Loucy (cell line): ENCODE measurements around the gene ORAI1.

Source experiments
- EZH2phosphoT487 ChIP-seq: fragments of 200-600 bp; IDR thresholded peaks from 2 replicates; pipeline ENCODE4 v1.6.1; 2018; ENCODE audit warnings: antibody characterized with exemption, mild to moderate bottlenecking, moderate library complexity, borderline replicate concordance
- TF ChIP-seq, protein P1 (sequence below): fragments of 200-600 bp; sonication (generic); conservative IDR thresholded peaks from 2 replicates; pipeline ENCODE4 v1.5.1; 2014; ENCODE audit warnings: mild to moderate bottlenecking, antibody characterized with exemption, low read length

- TF ChIP-seq, protein P1, sequence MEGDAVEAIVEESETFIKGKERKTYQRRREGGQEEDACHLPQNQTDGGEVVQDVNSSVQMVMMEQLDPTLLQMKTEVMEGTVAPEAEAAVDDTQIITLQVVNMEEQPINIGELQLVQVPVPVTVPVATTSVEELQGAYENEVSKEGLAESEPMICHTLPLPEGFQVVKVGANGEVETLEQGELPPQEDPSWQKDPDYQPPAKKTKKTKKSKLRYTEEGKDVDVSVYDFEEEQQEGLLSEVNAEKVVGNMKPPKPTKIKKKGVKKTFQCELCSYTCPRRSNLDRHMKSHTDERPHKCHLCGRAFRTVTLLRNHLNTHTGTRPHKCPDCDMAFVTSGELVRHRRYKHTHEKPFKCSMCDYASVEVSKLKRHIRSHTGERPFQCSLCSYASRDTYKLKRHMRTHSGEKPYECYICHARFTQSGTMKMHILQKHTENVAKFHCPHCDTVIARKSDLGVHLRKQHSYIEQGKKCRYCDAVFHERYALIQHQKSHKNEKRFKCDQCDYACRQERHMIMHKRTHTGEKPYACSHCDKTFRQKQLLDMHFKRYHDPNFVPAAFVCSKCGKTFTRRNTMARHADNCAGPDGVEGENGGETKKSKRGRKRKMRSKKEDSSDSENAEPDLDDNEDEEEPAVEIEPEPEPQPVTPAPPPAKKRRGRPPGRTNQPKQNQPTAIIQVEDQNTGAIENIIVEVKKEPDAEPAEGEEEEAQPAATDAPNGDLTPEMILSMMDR, result no peak
- no peak for TF ChIP-seq EZH2phosphoT487
Observed at GRCh38 chr12:121600702-121601336, 25.5 kb upstream of the ORAI1 start.
